WI38 (cell line): Measurements from ENCODE around the gene NEO1.

ENCODE experiments used
- H3K4me3 ChIP-seq: 2 replicates; pipeline ENCODE4 v1.5.1; 2011; ENCODE audit warnings: low read depth, mild to moderate bottlenecking, control low read depth, low read length
- TF ChIP-seq, protein P1 (sequence below): IDR thresholded peaks from 2 replicates; pipeline ENCODE4 v1.5.1; 2012; ENCODE audit warnings: low read depth, mild to moderate bottlenecking, control low read depth, low read length

NEO1 gene

GRCh38 chr15:73336756-73337155 lies 284.5 kb downstream of the NEO1 start:
- TF ChIP-seq, protein P1, sequence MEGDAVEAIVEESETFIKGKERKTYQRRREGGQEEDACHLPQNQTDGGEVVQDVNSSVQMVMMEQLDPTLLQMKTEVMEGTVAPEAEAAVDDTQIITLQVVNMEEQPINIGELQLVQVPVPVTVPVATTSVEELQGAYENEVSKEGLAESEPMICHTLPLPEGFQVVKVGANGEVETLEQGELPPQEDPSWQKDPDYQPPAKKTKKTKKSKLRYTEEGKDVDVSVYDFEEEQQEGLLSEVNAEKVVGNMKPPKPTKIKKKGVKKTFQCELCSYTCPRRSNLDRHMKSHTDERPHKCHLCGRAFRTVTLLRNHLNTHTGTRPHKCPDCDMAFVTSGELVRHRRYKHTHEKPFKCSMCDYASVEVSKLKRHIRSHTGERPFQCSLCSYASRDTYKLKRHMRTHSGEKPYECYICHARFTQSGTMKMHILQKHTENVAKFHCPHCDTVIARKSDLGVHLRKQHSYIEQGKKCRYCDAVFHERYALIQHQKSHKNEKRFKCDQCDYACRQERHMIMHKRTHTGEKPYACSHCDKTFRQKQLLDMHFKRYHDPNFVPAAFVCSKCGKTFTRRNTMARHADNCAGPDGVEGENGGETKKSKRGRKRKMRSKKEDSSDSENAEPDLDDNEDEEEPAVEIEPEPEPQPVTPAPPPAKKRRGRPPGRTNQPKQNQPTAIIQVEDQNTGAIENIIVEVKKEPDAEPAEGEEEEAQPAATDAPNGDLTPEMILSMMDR = no peak
- no peak overlapping the region for H3K4me3 ChIP-seq

DNA sequence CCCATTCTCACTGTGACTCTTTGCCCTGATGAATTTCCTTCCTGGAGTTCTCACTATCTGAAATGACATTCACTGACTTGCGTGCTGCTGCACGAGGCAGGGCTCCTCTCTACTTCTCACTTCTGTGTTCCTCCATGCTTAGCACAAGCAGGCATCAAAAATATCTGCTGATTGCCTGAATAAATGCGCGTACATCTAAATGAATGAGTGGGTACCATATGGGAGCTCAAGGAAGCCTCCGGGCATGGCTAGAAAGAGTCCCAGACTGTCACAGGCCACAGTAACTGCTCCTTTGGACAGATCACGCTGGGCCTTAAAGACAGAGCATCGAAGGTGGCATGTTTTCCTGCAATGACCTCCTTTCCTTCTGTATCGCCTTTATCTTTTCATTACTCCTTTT lies 284.9 kb downstream of the NEO1 start:
- no peak overlapping the region for H3K4me3 ChIP-seq

DNA sequence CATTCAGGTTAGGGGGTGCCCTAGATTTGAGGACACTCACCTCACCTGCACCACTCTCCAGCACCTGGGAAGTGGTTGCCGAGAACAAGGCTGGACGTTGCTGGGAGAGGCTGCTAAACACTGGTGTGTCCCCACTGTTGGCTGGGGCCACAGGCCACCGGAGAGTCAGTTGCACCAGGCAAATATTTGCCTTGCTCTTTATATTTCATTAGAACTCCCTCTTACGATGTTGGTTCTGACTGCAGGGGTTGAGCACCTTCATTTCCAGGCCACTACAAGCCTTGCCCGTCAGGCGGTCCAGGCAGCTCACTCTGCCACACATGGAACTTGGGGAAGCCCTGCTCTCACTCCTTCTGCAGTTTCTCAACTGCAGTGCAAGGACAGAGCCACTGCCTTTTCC lies 285.8 kb downstream of the NEO1 start:
- no peak overlapping the region for H3K4me3 ChIP-seq
- TF ChIP-seq, protein P1 = no peak

More for the DNA sequence above, 284.9 kb downstream of the NEO1 start:
- TF ChIP-seq, protein P1 = no peak

- TF ChIP-seq, protein P1 = no peak
- H3K4me3 ChIP-seq = no peak overlapping the region
Measured at GRCh38 chr15:73338606-73339374, 286.5 kb downstream of the NEO1 start.

DNA sequence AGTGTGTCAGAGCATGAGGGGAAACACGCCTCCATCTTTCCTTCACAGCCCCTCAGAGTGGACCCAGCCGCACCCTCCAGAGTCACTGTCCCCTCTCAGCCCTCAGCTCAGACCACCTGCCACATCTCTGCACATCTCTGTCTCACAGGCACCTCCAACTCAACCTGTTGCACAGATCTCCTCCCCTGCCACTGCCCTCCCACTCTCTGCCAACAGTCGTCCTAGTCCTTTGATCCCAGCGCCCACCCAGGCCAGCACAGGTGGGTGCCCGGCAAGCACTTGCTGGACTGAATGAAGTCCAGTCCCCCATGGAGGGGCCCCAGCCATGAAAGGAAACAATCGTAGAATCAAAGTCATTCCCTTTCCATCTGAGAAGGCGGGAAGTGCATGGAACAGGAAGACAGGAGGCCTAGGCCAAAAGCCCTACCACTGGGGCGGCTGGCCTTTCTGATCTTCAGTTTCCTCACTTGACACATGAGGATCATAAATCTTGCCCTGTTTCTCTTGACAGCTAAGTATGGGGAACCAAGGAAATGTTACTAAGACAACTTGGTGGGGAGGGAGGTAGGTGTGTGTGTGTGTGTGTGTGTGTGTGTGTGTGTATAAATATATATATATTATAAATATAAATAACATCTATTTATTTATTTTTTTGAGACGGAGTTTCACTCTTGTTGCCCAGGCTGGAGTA lies 288.4 kb downstream of the NEO1 start:
- TF ChIP-seq, protein P1 = no peak
- no peak overlapping the region for H3K4me3 ChIP-seq

GRCh38 chr15:73341886-73342600 lies 289.8 kb downstream of the NEO1 start:
- TF ChIP-seq, protein P1 = no peak
- no peak overlapping the region for H3K4me3 ChIP-seq
